Activated naive CD8-positive, alpha-beta T cell treated with anti-CD3 and anti-CD28 coated beads for 36 hours (primary cell): ENCODE results near the gene SLC1A5. TPM values are rescaled to one million over a fixed set of nuclear protein-coding genes. Genes with fewer than 3 reads are reported as not detected.
"Not testable (repeated sequence)": the region's sequence is repeated elsewhere in the genome, so short reads cannot be mapped to it uniquely, and the experiment has no call there.

Experiments
- DNase-seq: peaks from one replicate; pipeline ENCODE4 v3.0.0; 2021
- H3K27ac Mint-ChIP-seq: one replicate; pipeline ENCODE4 v1.8.0; 2022; ENCODE audit warnings: mild to moderate bottlenecking, moderate library complexity, mixed read lengths
- H3K27me3 Mint-ChIP-seq: one replicate; pipeline ENCODE4 v1.8.0; 2022; ENCODE audit warnings: mild to moderate bottlenecking, mixed read lengths
- H3K36me3 Mint-ChIP-seq: one replicate; pipeline ENCODE4 v1.8.0; 2021; ENCODE audit warnings: mild to moderate bottlenecking, mixed read lengths
- H3K4me1 Mint-ChIP-seq: one replicate; pipeline ENCODE4 v1.8.0; 2021; ENCODE audit warnings: mixed read lengths
- H3K4me3 Mint-ChIP-seq: one replicate; pipeline ENCODE4 v1.8.0; 2022; ENCODE audit warnings: mild to moderate bottlenecking, moderate library complexity, mixed read lengths
- H3K9me3 Mint-ChIP-seq: one replicate; pipeline ENCODE4 v1.8.0; 2022; ENCODE audit warnings: mixed read lengths
- total RNA-seq, 2 experiments: library from RNA; stranded (reverse); gene quantifications; one replicate each; pipeline ENCODE4 v1.2.3, GENCODE V29; 2021

The SLC1A5 gene
- total RNA-seq, 2 experiments from 2014 or later, result 299 to 309 TPM

- no peak for DNase-seq
- no peak overlapping the region for H3K4me3 Mint-ChIP-seq
- H3K27ac Mint-ChIP-seq, result no peak overlapping the region
- H3K4me1 Mint-ChIP-seq, result peaks cover 5% of the 10 kb centered on the region
- H3K27me3 Mint-ChIP-seq, result no peaks in the 10 kb centered on the region
- H3K36me3 Mint-ChIP-seq, result no peaks in the 10 kb centered on the region
- H3K9me3 Mint-ChIP-seq, result no peaks in the 10 kb centered on the region
Observed at GRCh38 chr19:46762245-46762890, 26.0 kb downstream of the SLC1A5 start.

- no peaks in the 10 kb centered on the region for H3K9me3 Mint-ChIP-seq
- DNase-seq, result no peak
- no peak overlapping the region for H3K27ac Mint-ChIP-seq
- no peaks in the 10 kb centered on the region for H3K27me3 Mint-ChIP-seq
- H3K4me1 Mint-ChIP-seq, result peaks cover 4% of the 10 kb centered on the region
- H3K4me3 Mint-ChIP-seq, result no peak overlapping the region
- H3K36me3 Mint-ChIP-seq, result peaks cover under 1% of the 10 kb centered on the region
Observed at GRCh38 chr19:46761418-46761831, 27.0 kb downstream of the SLC1A5 start.

GRCh38 chr19:46760897-46761296 is 27.5 kb downstream of the SLC1A5 start:
- H3K36me3 Mint-ChIP-seq, H3K4me1 Mint-ChIP-seq: not testable (repeated sequence)

GRCh38 chr19:46760363-46760762 is 28.0 kb downstream of the SLC1A5 start:
- Mint-ChIP-seq H3K4me3 (no peak overlapping the region), H3K9me3 (no peaks in the 10 kb centered on the region), H3K27me3 (no peaks in the 10 kb centered on the region), H3K4me1 (peaks cover 4% of the 10 kb centered on the region), H3K27ac (no peak overlapping the region), H3K36me3 (peaks cover 2% of the 10 kb centered on the region)
- no peak for DNase-seq

More at GRCh38 chr19:46760897-46761296, 27.5 kb downstream of the SLC1A5 start:
- H3K4me3 Mint-ChIP-seq, H3K27me3 Mint-ChIP-seq, H3K27ac Mint-ChIP-seq, DNase-seq, H3K9me3 Mint-ChIP-seq: not testable (repeated sequence)

- no peaks in the 10 kb centered on the region for H3K9me3 Mint-ChIP-seq
- no peak overlapping the region for H3K27ac Mint-ChIP-seq
- no peak for DNase-seq
- H3K36me3 Mint-ChIP-seq, result peaks cover 2% of the 10 kb centered on the region
- H3K4me1 Mint-ChIP-seq, result peaks cover 4% of the 10 kb centered on the region
- H3K27me3 Mint-ChIP-seq, result no peaks in the 10 kb centered on the region
- no peak overlapping the region for H3K4me3 Mint-ChIP-seq
Observed at GRCh38 chr19:46759817-46760333, 28.5 kb downstream of the SLC1A5 start.

- no peaks in the 10 kb centered on the region for H3K27me3 Mint-ChIP-seq
- H3K27ac Mint-ChIP-seq, result no peak overlapping the region
- H3K36me3 Mint-ChIP-seq, result peaks cover 2% of the 10 kb centered on the region
- DNase-seq, result no peak
- peaks cover 4% of the 10 kb centered on the region for H3K4me1 Mint-ChIP-seq
- no peaks in the 10 kb centered on the region for H3K9me3 Mint-ChIP-seq
- H3K4me3 Mint-ChIP-seq, result no peak overlapping the region
Observed at GRCh38 chr19:46759206-46759605, 29.2 kb downstream of the SLC1A5 start.

- Mint-ChIP-seq H3K9me3 (no peaks in the 10 kb centered on the region), H3K4me3 (no peak overlapping the region), H3K27ac (no peak overlapping the region), H3K4me1 (peaks cover 8% of the 10 kb centered on the region), H3K36me3 (peaks cover 2% of the 10 kb centered on the region), H3K27me3 (no peaks in the 10 kb centered on the region)
- DNase-seq, result no peak
Observed at GRCh38 chr19:46756544-46756888, 31.9 kb downstream of the SLC1A5 start.

GRCh38 chr19:46755853-46756543 is 32.4 kb downstream of the SLC1A5 start:
- Mint-ChIP-seq H3K4me3 (no peak overlapping the region), H3K36me3 (peaks cover 2% of the 10 kb centered on the region), H3K27me3 (no peaks in the 10 kb centered on the region), H3K9me3 (no peaks in the 10 kb centered on the region), H3K27ac (no peak overlapping the region), H3K4me1 (peaks cover 8% of the 10 kb centered on the region)
- DNase-seq, result no peak

GRCh38 chr19:46755077-46755852 is 33.1 kb downstream of the SLC1A5 start:
- Mint-ChIP-seq H3K36me3 (peaks cover 2% of the 10 kb centered on the region), H3K27me3 (no peaks in the 10 kb centered on the region), H3K4me1 (peaks cover 8% of the 10 kb centered on the region), H3K27ac (no peak overlapping the region), H3K9me3 (no peaks in the 10 kb centered on the region), H3K4me3 (no peak overlapping the region)
- DNase-seq, result no peak

- Mint-ChIP-seq H3K27ac (no peak overlapping the region), H3K36me3 (peaks cover 5% of the 10 kb centered on the region), H3K9me3 (no peaks in the 10 kb centered on the region), H3K27me3 (no peaks in the 10 kb centered on the region), H3K4me1 (peaks cover 8% of the 10 kb centered on the region), H3K4me3 (no peak overlapping the region)
- peak; percentile 67 for DNase-seq
Observed at GRCh38 chr19:46753420-46754155, 34.8 kb downstream of the SLC1A5 start.

- Mint-ChIP-seq H3K27ac (no peak overlapping the region), H3K27me3 (no peaks in the 10 kb centered on the region), H3K9me3 (no peaks in the 10 kb centered on the region), H3K4me1 (peaks cover 21% of the 10 kb centered on the region), H3K36me3 (peaks cover 17% of the 10 kb centered on the region), H3K4me3 (no peak overlapping the region)
- DNase-seq, result peak; percentile 69
Observed at GRCh38 chr19:46748325-46749109, 39.9 kb downstream of the SLC1A5 start.

- H3K36me3 Mint-ChIP-seq, result peaks cover 18% of the 10 kb centered on the region
- H3K27ac Mint-ChIP-seq, result peak within 1 kb of the TSS; percentile 88
- no peaks in the 10 kb centered on the region for H3K27me3 Mint-ChIP-seq
- peak within 1 kb of the TSS; percentile 96 for H3K4me3 Mint-ChIP-seq
- peak; percentile 67 for DNase-seq
- H3K9me3 Mint-ChIP-seq, result no peaks in the 10 kb centered on the region
- H3K4me1 Mint-ChIP-seq, result peaks cover 35% of the 10 kb centered on the region
Observed at GRCh38 chr19:46746281-46747057, 41.9 kb downstream of the SLC1A5 start, which contains the start of gene STRN4. STRN4 (minus strand) TSS chr19:46746450; CDS start chr19:46746430, 20 bp downstream.

- Mint-ChIP-seq H3K4me3 (peak within 1 kb of the TSS; percentile 96), H3K9me3 (no peaks in the 10 kb centered on the region), H3K36me3 (peaks cover 18% of the 10 kb centered on the region), H3K4me1 (peaks cover 40% of the 10 kb centered on the region), H3K27ac (peak within 1 kb of the TSS; percentile 88), H3K27me3 (no peaks in the 10 kb centered on the region)
- peak; percentile 38 for DNase-seq
Observed at GRCh38 chr19:46745521-46746280, 42.7 kb downstream of the SLC1A5 start, which contains the start of gene FKRP. FKRP (plus strand) TSS chr19:46746057; CDS start chr19:46755451, 9,394 bp downstream.
